ENCODE results near the gene HIF3A.

The HIF3A gene

GRCh38 chr19:46391296-46392251 is 94.7 kb downstream of the HIF3A start:
- H3K9me3 ChIP-seq (ENCODE audit: insufficient read depth, low read length): no peaks in the 10 kb centered on the region
- H3K9ac ChIP-seq (ENCODE audit: insufficient read length, low read depth): no peak overlapping the region
- DNase-seq (ENCODE audit: low read depth, low spot score): no peak
- no peak overlapping the region for H3K4me3 ChIP-seq (ENCODE audit: insufficient read length, low read depth)
- no peaks in the 10 kb centered on the region for H3K27me3 ChIP-seq (ENCODE audit: insufficient read depth, insufficient read length)
- peaks cover 13% of the 10 kb centered on the region for H3K4me1 ChIP-seq (ENCODE audit: insufficient read depth, insufficient read length)
- peaks cover 68% of the 10 kb centered on the region for H3K36me3 ChIP-seq (ENCODE audit: insufficient read depth, insufficient read length, low read length)
- TF ChIP-seq SUZ12 (IDR thresholded peaks at IDR 0.05; ENCODE audit: extremely low read depth, insufficient read depth, insufficient read length): no peak
- no peak for TF ChIP-seq ZNF274 (IDR thresholded peaks at IDR 0.05; ENCODE audit: low read depth, low read length)
- TF ChIP-seq YY1 (IDR thresholded peaks at IDR 0.05; ENCODE audit: insufficient read depth, insufficient read length): no peak

- Histone ChIP-seq H3K9me3 (ENCODE audit: insufficient read depth, low read length) (no peaks in the 10 kb centered on the region), H3K36me3 (ENCODE audit: insufficient read depth, insufficient read length, low read length) (peaks cover 60% of the 10 kb centered on the region), H3K4me1 (ENCODE audit: insufficient read depth, insufficient read length) (peaks cover 13% of the 10 kb centered on the region), H3K27me3 (ENCODE audit: insufficient read depth, insufficient read length) (no peaks in the 10 kb centered on the region), H3K9ac (ENCODE audit: insufficient read length, low read depth) (no peak overlapping the region), H3K4me3 (ENCODE audit: insufficient read length, low read depth) (no peak overlapping the region)
- no peak for DNase-seq (ENCODE audit: low read depth, low spot score)
- TF ChIP-seq YY1 (IDR thresholded peaks at IDR 0.05; ENCODE audit: insufficient read depth, insufficient read length): no peak
- no peak for TF ChIP-seq ZNF274 (IDR thresholded peaks at IDR 0.05; ENCODE audit: low read depth, low read length)
- no peak for TF ChIP-seq SUZ12 (IDR thresholded peaks at IDR 0.05; ENCODE audit: extremely low read depth, insufficient read depth, insufficient read length)
These were observed 95.5 kb downstream of the HIF3A start for GRCh38 chr19:46392252-46392801.

- Histone ChIP-seq H3K4me3 (ENCODE audit: insufficient read length, low read depth) (no peak overlapping the region), H3K9me3 (ENCODE audit: insufficient read depth, low read length) (no peaks in the 10 kb centered on the region), H3K36me3 (ENCODE audit: insufficient read depth, insufficient read length, low read length) (peaks cover 55% of the 10 kb centered on the region), H3K27me3 (ENCODE audit: insufficient read depth, insufficient read length) (no peaks in the 10 kb centered on the region), H3K4me1 (ENCODE audit: insufficient read depth, insufficient read length) (peaks cover 12% of the 10 kb centered on the region), H3K9ac (ENCODE audit: insufficient read length, low read depth) (no peak overlapping the region)
- TF ChIP-seq YY1 (IDR thresholded peaks at IDR 0.05; ENCODE audit: insufficient read depth, insufficient read length): no peak
- TF ChIP-seq ZNF274 (IDR thresholded peaks at IDR 0.05; ENCODE audit: low read depth, low read length): no peak
- DNase-seq (ENCODE audit: low read depth, low spot score): no peak
These were observed 96.0 kb downstream of the HIF3A start for GRCh38 chr19:46392837-46393236.
